Suprapubic skin (tissue), 4 donors: ENCODE results near the gene ANKRD29. TPM values are rescaled to one million over a fixed set of nuclear protein-coding genes. Genes with fewer than 3 reads are reported as not detected.

Source experiments
- DNase-seq, 2 donors: peaks; one replicate each; pipeline ENCODE4 v3.0.0-alpha.2; 2019; ENCODE audit warnings: low spot score in 2 of 2
- H3K27ac ChIP-seq: fragments of 200-600 bp; sonication (generic); one replicate; pipeline ENCODE4 v1.5.1; 2019
- H3K27me3 ChIP-seq: fragments of 200-600 bp; sonication (generic); one replicate; pipeline ENCODE4 v1.5.1; 2019
- H3K36me3 ChIP-seq: fragments of 200-600 bp; sonication (generic); one replicate; pipeline ENCODE4 v1.5.1; 2019
- H3K4me1 ChIP-seq: fragments of 200-600 bp; sonication (generic); one replicate; pipeline ENCODE4 v1.5.1; 2019
- H3K4me3 ChIP-seq: fragments of 200-600 bp; sonication (generic); one replicate; pipeline ENCODE4 v1.5.1; 2019; ENCODE audit warnings: mild to moderate bottlenecking
- H3K9me3 ChIP-seq: fragments of 200-600 bp; sonication (generic); one replicate; pipeline ENCODE4 v1.5.1; 2019
- EP300 ChIP-seq: sonication (generic); formaldehyde crosslinking; IDR thresholded peaks from one replicate; pipeline ENCODE4 v1.6.1; 2017; ENCODE audit warnings: antibody characterized with exemption
- POLR2A ChIP-seq, 2 donors: fragments of 450-650 bp; IDR thresholded peaks; one replicate each; pipeline ENCODE4 v1.6.1; 2017; ENCODE audit warnings: antibody characterized with exemption in 2 of 2, mild to moderate bottlenecking in 2 of 2, moderate library complexity in 2 of 2
- POLR2AphosphoS5 ChIP-seq, 3 donors: sonication (generic); formaldehyde crosslinking; IDR thresholded peaks; one replicate each; pipeline ENCODE4 v1.6.1; 2017; ENCODE audit warnings: antibody characterized with exemption in 3 of 3
- WGBS: methylation state at CpG from one replicate; pipeline ENCODE4 v1.1.5; 2018; 5-methylcytosine and 5-hydroxymethylcytosine counted together
- total RNA-seq, 4 donors: library from RNA; depleted of rRNA; stranded (reverse); fragments of >200 nt; gene quantifications; one replicate each; pipeline ENCODE4 v1.1.0, GENCODE V29; 2016
- TF ChIP-seq, protein P1 (sequence below), 2 donors: fragments of 200-600 bp in 1 of 2; fragments of 450-650 bp in 1 of 2; sonication (generic) in 1 of 2; IDR thresholded peaks; one replicate each; pipeline ENCODE4 v1.5.1; 2016 to 2019; ENCODE audit warnings: antibody characterized with exemption in 2 of 2, mild to moderate bottlenecking in 1 of 2, moderate library complexity in 1 of 2

ANKRD29 gene
- total RNA-seq, 4 donors from 2014 or later: 1.5 to 9.9 (median 6.2) TPM

DNA sequence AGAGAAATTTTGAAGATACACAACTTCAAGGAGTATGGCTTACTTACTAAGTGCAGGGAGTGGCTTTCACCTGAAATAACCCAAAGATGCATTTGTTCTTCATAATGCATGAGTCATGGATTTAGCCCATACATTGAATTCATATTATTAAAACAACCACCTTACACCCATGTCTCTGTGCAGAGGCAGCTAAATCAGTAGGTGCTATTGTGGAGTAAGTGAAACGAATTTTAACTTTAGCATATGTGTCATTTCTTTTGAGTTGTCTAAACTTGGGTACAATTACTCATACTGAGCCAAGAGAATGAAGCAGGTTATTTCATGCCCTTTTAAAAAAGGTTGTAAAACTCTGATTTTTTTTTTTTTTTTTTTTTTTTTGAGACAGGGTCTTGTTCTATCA is 11.0 kb upstream of the ANKRD29 start:
- 38% methylated on average over 1 of the region's 1 CpG for WGBS
- peaks cover 2% of the 10 kb centered on the region for H3K4me1 ChIP-seq
- DNase-seq: no peak
- no peaks in the 10 kb centered on the region for H3K9me3 ChIP-seq
- TF ChIP-seq EP300: no peak
- TF ChIP-seq, protein P1, sequence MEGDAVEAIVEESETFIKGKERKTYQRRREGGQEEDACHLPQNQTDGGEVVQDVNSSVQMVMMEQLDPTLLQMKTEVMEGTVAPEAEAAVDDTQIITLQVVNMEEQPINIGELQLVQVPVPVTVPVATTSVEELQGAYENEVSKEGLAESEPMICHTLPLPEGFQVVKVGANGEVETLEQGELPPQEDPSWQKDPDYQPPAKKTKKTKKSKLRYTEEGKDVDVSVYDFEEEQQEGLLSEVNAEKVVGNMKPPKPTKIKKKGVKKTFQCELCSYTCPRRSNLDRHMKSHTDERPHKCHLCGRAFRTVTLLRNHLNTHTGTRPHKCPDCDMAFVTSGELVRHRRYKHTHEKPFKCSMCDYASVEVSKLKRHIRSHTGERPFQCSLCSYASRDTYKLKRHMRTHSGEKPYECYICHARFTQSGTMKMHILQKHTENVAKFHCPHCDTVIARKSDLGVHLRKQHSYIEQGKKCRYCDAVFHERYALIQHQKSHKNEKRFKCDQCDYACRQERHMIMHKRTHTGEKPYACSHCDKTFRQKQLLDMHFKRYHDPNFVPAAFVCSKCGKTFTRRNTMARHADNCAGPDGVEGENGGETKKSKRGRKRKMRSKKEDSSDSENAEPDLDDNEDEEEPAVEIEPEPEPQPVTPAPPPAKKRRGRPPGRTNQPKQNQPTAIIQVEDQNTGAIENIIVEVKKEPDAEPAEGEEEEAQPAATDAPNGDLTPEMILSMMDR (IDR thresholded peaks at IDR 0.05): no peak
- no peak for TF ChIP-seq POLR2AphosphoS5 (IDR thresholded peaks at IDR 0.05)
- TF ChIP-seq POLR2A (IDR thresholded peaks at IDR 0.05): no peak
- H3K27ac ChIP-seq: no peak overlapping the region
- H3K27me3 ChIP-seq: no peaks in the 10 kb centered on the region
- H3K4me3 ChIP-seq: no peak overlapping the region
- H3K36me3 ChIP-seq: no peaks in the 10 kb centered on the region

DNA sequence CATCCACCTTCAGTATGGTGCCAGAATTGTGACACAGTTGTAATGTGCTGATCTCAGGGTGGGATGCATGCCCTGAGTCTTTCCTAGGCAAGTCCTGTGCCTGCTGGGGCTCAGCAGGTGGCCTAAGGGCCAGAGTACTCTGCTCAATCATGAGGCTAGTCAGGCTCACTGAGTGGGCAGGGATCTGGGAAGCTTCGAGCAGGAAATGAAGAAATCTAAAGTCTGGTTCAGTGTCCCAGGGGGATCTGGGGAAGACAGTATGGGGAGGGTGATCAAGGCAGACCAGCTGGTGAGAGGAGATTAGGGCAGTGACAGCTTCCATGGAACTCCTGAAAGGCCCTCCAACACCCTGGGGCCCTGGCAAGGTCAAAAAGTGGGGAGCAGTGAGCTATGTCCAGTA is 8.9 kb upstream of the ANKRD29 start:
- H3K4me3 ChIP-seq: no peak overlapping the region
- no peak for TF ChIP-seq POLR2AphosphoS5 (IDR thresholded peaks at IDR 0.05)
- no peak for TF ChIP-seq EP300
- TF ChIP-seq, protein P1 (IDR thresholded peaks at IDR 0.05): no peak
- no peak for TF ChIP-seq POLR2A (IDR thresholded peaks at IDR 0.05)

GRCh38 chr18:23669804-23670405 is 7.2 kb upstream of the ANKRD29 start:
- 68% methylated on average over 4 of the region's 4 CpGs for WGBS
- TF ChIP-seq POLR2AphosphoS5 (IDR thresholded peaks at IDR 0.05): no peak
- TF ChIP-seq POLR2A (IDR thresholded peaks at IDR 0.05): no peak
- no peak for TF ChIP-seq EP300
- TF ChIP-seq, protein P1 (IDR thresholded peaks at IDR 0.05): no peak
- no peaks in the 10 kb centered on the region for H3K36me3 ChIP-seq
- H3K4me3 ChIP-seq: no peak overlapping the region
- H3K27ac ChIP-seq: no peak overlapping the region
- no peaks in the 10 kb centered on the region for H3K27me3 ChIP-seq
- no peaks in the 10 kb centered on the region for H3K9me3 ChIP-seq
- H3K4me1 ChIP-seq: peaks cover 7% of the 10 kb centered on the region
- DNase-seq: no peak

More for the DNA sequence above, 8.9 kb upstream of the ANKRD29 start:
- WGBS: 50% methylated on average over 1 of the region's 1 CpG
- H3K9me3 ChIP-seq: no peaks in the 10 kb centered on the region
- DNase-seq: no peak
- no peaks in the 10 kb centered on the region for H3K27me3 ChIP-seq
- peaks cover 7% of the 10 kb centered on the region for H3K4me1 ChIP-seq
- H3K27ac ChIP-seq: no peak overlapping the region
- no peaks in the 10 kb centered on the region for H3K36me3 ChIP-seq

- H3K27me3 ChIP-seq: no peaks in the 10 kb centered on the region
- 90% methylated on average over 8 of the region's 8 CpGs for WGBS
These were observed 6.6 kb upstream of the ANKRD29 start for GRCh38 chr18:23669202-23669766.

DNA sequence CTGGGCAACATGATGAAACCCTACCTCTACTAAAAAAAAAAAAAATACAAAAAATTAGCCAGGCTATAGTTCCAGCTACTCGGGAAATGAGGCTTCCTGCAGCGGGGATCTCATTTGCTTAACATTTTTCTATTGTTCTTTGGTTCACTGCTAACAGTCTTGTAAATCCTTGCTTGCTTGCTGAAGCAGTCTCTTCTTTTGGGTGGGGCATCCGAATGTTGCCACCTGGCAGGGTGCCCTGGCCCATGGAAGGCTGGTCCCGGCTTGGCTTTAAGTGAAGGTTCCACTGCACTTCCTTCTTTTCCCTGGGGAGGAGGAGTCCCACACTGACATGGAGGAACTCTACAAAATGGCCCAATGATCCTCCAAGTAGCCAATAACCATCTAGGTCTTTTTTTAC is 6.0 kb upstream of the ANKRD29 start:
- H3K27ac ChIP-seq: no peak overlapping the region
- peaks cover 7% of the 10 kb centered on the region for H3K4me1 ChIP-seq
- no peaks in the 10 kb centered on the region for H3K27me3 ChIP-seq
- DNase-seq: no peak
- H3K36me3 ChIP-seq: no peaks in the 10 kb centered on the region
- TF ChIP-seq EP300 (no peak), POLR2AphosphoS5 (IDR thresholded peaks at IDR 0.05) (no peak), POLR2A (IDR thresholded peaks at IDR 0.05) (no peak)
- TF ChIP-seq, protein P1 (IDR thresholded peaks at IDR 0.05): no peak
- H3K9me3 ChIP-seq: no peaks in the 10 kb centered on the region
- WGBS: 9% methylated on average over 4 of the region's 4 CpGs
- H3K4me3 ChIP-seq: no peak overlapping the region

More at GRCh38 chr18:23669202-23669766, 6.6 kb upstream of the ANKRD29 start:
- Histone ChIP-seq H3K4me1 (peaks cover 7% of the 10 kb centered on the region), H3K27ac (no peak overlapping the region), H3K4me3 (no peak overlapping the region), H3K36me3 (no peaks in the 10 kb centered on the region), H3K9me3 (no peaks in the 10 kb centered on the region)
- no peak for DNase-seq
- TF ChIP-seq, protein P1 (IDR thresholded peaks at IDR 0.05): no peak
- no peak for TF ChIP-seq EP300
- no peak for TF ChIP-seq POLR2A (IDR thresholded peaks at IDR 0.05)
- no peak for TF ChIP-seq POLR2AphosphoS5 (IDR thresholded peaks at IDR 0.05)
